Muscle of arm (tissue), 12 donors: ENCODE measurements around the gene MGLL. TPM values are rescaled to one million over a fixed set of nuclear protein-coding genes. Genes with fewer than 3 reads are reported as not detected.

Source experiments
- DNase-seq: peaks from one replicate; pipeline ENCODE4 v3.0.0-alpha.2; 2013
- polyA plus RNA-seq, 12 donors: library from polyadenylated mRNA; unstranded; fragments of 120-200 nt; gene quantifications; one replicate each; pipeline ENCODE4 v1.2.1, GENCODE V29; 2013; ENCODE audit not compliant: insufficient read length in 12 of 12

Gene MGLL
- polyA plus RNA-seq, 12 donors: 16.2 to 29.9 (median 24.6) TPM; not detected in 1

DNA sequence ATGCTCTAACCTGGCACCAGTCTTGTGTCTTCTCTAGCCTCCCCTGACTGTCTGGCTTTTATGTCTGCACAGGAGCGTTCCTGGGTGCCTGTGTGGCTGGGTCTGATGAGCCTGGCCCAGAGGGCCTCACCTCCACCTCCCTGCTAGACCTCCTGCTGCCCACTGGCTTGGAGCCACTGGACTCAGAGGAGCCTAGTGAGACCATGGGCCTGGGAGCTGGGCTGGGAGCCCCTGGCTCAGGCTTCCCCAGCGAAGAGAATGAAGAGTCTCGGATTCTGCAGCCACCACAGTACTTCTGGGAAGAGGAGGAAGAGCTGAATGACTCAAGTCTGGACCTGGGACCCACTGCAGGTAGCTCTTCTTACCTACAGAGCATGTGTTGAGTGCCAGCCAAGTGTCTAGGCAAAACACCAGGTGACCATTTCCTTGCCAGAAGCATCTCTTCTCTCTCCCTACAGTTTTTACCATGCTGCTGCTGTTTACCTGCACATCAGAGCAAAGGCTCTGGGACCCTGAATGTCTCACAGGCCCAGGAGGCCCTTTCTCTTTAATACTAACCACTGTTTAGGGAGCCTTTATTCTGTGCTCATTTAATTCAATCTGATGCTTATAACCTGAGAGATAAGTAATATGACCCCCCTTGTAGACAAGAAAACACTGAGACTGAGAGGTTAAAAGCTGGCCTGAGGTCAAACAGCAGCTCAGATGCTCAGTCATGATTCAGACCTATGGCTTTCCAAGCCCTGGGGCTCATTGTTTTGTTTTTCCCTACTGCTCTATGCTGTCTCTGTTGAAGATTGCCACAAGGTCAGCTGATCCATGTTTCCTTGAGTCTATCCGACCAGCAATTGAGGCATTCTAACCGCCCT, 182.9 kb downstream of the MGLL start:
- no peak for DNase-seq

Other genes starting within 250 kb of the MGLL start
- gene TPRA1, start 231.8 kb downstream of the MGLL start, polyA plus RNA-seq: 10 to 100 TPM in 11 of 12 donors, not detected in 1; 15.4 to 24.8 (median 18.9) TPM
- 10 to 100 TPM in 11 of 12 donors, not detected in 1; 15.9 to 52.6 (median 21.7) TPM for gene MCM2, start 224.1 kb downstream of the MGLL start, polyA plus RNA-seq
- 10 to 100 TPM in 2 of 12 donors, 1 to 10 TPM in 9, not detected in 1; 3.9 to 17.9 (median 4.7) TPM for gene PODXL2, start 193.3 kb downstream of the MGLL start, polyA plus RNA-seq
- gene ABTB1, start 149.6 kb downstream of the MGLL start, polyA plus RNA-seq: 10 to 100 TPM in 10 of 12 donors, 1 to 10 TPM in 1, not detected in 1; 9.9 to 23.0 (median 12.8) TPM
- gene KBTBD12, start 92.7 kb upstream of the MGLL start, polyA plus RNA-seq: 10 to 100 TPM in 9 of 12 donors, 1 to 10 TPM in 2, not detected in 1; 5.8 to 35.5 (median 17.7) TPM
- gene SEC61A1, start 229.9 kb upstream of the MGLL start, polyA plus RNA-seq: 100 to 1,000 TPM in 9 of 12 donors, 10 to 100 TPM in 2, not detected in 1; 80.0 to 146 (median 107) TPM